ENCODE data around the gene RXRA.

GRCh38 chr9:134401391-134401790 is 75.1 kb downstream of the RXRA start:
- TF ChIP-seq POLR2A (IDR thresholded peaks at IDR 0.05) (no peak), CTCF (IDR thresholded peaks at IDR 0.05) (no peak)
